Smooth muscle cell (in vitro differentiated cells): Measurements from ENCODE around the gene CAMK2G. TPM values are rescaled to one million over a fixed set of nuclear protein-coding genes. Genes with fewer than 3 reads are reported as not detected.
A peak's percentile ranks its signal among the peaks of the same experiment; 100 is the strongest.

Experiments used
- DNase-seq: peaks from one replicate; lab custom pipeline; 2025; ENCODE audit not compliant: unreplicated experiment; lab: John Stamatoyannopoulos, UW
- H2AFZ ChIP-seq: fragments of 200-600 bp; sonication (generic); 2 replicates; pipeline ENCODE4 v1.6.0; 2016; ENCODE audit warnings: antibody characterized with exemption, low read depth, mild to moderate bottlenecking
- H3F3A ChIP-seq: fragments of 200-600 bp; sonication (generic); 2 replicates; pipeline ENCODE4 v1.6.0; 2017; ENCODE audit warnings: antibody characterized with exemption, low read depth
- H3K27ac ChIP-seq: fragments of 200-600 bp; sonication (generic); 2 replicates; pipeline ENCODE4 v1.5.1; 2016; ENCODE audit warnings: low read depth, mild to moderate bottlenecking
- H3K27me3 ChIP-seq: fragments of 200-600 bp; sonication (generic); 2 replicates; pipeline ENCODE4 v1.6.1; 2016; ENCODE audit warnings: low read depth, mild to moderate bottlenecking
- H3K36me3 ChIP-seq: fragments of 200-600 bp; sonication (generic); 2 replicates; pipeline ENCODE4 v1.5.1; 2016; ENCODE audit warnings: low read depth
- H3K4me1 ChIP-seq: fragments of 200-600 bp; sonication (generic); 2 replicates; pipeline ENCODE4 v1.5.1; 2016; ENCODE audit warnings: low read depth
- H3K4me2 ChIP-seq: fragments of 200-600 bp; sonication (generic); 2 replicates; pipeline ENCODE4 v1.6.0; 2016; ENCODE audit warnings: mild to moderate bottlenecking
- H3K4me3 ChIP-seq: fragments of 200-600 bp; sonication (generic); 2 replicates; pipeline ENCODE4 v1.5.1; 2016; ENCODE audit warnings: mild to moderate bottlenecking
- H3K79me2 ChIP-seq: fragments of 200-600 bp; sonication (generic); 2 replicates; pipeline ENCODE4 v1.6.0; 2016; ENCODE audit warnings: low read depth, mild to moderate bottlenecking
- H3K9ac ChIP-seq: fragments of 200-600 bp; sonication (generic); 2 replicates; pipeline ENCODE4 v1.6.0; 2016; ENCODE audit warnings: low read depth
- H3K9me3 ChIP-seq: fragments of 200-600 bp; sonication (generic); replicated peaks from 2 replicates; pipeline ENCODE4 v1.5.1; 2016; ENCODE audit warnings: low read depth
- H4K20me1 ChIP-seq: fragments of 200-600 bp; sonication (generic); 2 replicates; pipeline ENCODE4 v1.6.0; 2016; ENCODE audit warnings: low read depth
- WGBS: methylation state at CpG from one replicate; pipeline ENCODE4 v1.1.7; 2016; ENCODE audit warnings: low lambda C conversion rate; 5-methylcytosine and 5-hydroxymethylcytosine counted together
- polyA plus RNA-seq: library from polyadenylated mRNA; unstranded; fragments of >200 nt; fragmentation: Nextera tagmentation; extraction: Ambion mirVana; gene quantifications from 2 replicates; pipeline ENCODE4 v1.2.1, GENCODE V29; 2016
- total RNA-seq: library from RNA; depleted of rRNA; stranded (reverse); fragments of >200 nt; gene quantifications from 2 replicates; pipeline ENCODE4 v1.2.3, GENCODE V29; 2014
- TF ChIP-seq, protein P1 (sequence below): fragments of 200-600 bp; sonication (generic); IDR thresholded peaks from 2 replicates; pipeline ENCODE4 v1.5.1; 2017; ENCODE audit warnings: borderline replicate concordance, mild to moderate bottlenecking, antibody characterized with exemption; ENCODE audit not compliant: insufficient read depth, poor library complexity, severe bottlenecking

CAMK2G gene
- total and polyA plus RNA-seq, 2 experiments from 2014 or later, result 2.2 to 10.8 TPM

GRCh38 chr10:73888514-73888913, 14.2 kb upstream of the CAMK2G start:
- H3K4me2 ChIP-seq, result peak overlapping the region; percentile 89

DNA sequence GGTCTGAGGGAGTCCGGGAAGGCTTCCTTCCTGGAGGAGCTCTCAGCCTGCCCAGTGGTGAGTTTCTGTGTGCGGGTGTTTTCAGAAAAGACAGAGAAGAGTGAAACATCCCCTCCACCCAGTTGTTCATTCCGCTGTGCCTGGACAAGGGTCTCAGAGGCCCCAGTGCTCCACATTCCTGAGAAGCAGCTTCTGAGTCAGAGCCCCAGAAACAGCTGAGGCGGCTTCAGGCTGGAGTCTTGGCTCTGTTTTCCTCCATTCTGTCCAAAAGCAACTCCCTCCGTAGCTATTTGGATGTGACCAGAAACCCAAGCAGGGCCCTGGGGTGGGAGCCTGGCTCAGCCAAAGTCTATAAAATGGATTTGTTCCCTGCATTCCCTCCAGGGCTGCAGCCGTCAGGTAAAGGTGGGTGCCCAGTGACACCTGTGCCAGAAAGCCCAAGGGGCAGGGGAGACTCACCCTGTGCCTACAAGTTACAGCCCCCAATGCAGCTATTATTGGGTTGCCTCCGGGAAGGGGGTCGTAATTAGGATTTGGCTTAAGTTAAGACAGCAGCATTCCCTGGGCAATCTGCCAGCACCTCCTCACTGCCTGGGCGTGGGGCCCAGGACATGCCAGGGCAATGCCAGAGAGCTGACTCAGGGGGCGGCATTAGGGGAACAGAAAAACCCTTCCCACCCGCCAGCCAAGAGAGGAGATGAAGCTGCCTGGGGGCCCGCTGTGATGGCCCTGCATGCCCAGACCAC, 13.1 kb upstream of the CAMK2G start:
- Histone ChIP-seq H3K79me2 (no peaks in the 10 kb centered on the region), H3K4me1 (peaks cover 16% of the 10 kb centered on the region), H3K27ac (peak overlapping the region; percentile 99), H3K9me3 (no peaks in the 10 kb centered on the region), H3F3A (peaks cover 24% of the 10 kb centered on the region), H3K4me3 (no peak overlapping the region), H2AFZ (peak overlapping the region; percentile 60), H4K20me1 (no peaks in the 10 kb centered on the region), H3K36me3 (no peaks in the 10 kb centered on the region), H3K4me2 (peak overlapping the region; percentile 89), H3K9ac (peak overlapping the region; percentile 88), H3K27me3 (no peaks in the 10 kb centered on the region)
- DNase-seq, result peak; percentile 50
- TF ChIP-seq, protein P1, sequence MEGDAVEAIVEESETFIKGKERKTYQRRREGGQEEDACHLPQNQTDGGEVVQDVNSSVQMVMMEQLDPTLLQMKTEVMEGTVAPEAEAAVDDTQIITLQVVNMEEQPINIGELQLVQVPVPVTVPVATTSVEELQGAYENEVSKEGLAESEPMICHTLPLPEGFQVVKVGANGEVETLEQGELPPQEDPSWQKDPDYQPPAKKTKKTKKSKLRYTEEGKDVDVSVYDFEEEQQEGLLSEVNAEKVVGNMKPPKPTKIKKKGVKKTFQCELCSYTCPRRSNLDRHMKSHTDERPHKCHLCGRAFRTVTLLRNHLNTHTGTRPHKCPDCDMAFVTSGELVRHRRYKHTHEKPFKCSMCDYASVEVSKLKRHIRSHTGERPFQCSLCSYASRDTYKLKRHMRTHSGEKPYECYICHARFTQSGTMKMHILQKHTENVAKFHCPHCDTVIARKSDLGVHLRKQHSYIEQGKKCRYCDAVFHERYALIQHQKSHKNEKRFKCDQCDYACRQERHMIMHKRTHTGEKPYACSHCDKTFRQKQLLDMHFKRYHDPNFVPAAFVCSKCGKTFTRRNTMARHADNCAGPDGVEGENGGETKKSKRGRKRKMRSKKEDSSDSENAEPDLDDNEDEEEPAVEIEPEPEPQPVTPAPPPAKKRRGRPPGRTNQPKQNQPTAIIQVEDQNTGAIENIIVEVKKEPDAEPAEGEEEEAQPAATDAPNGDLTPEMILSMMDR, result no peak
- 21% methylated on average over 12 of the region's 12 CpGs for WGBS

More at GRCh38 chr10:73888514-73888913, 14.2 kb upstream of the CAMK2G start:
- Histone ChIP-seq H3F3A (peaks cover 24% of the 10 kb centered on the region), H3K79me2 (no peaks in the 10 kb centered on the region), H3K36me3 (no peaks in the 10 kb centered on the region), H2AFZ (no peak overlapping the region), H3K27me3 (no peaks in the 10 kb centered on the region), H4K20me1 (no peaks in the 10 kb centered on the region), H3K27ac (peak overlapping the region; percentile 99), H3K4me3 (no peak overlapping the region), H3K9ac (peak overlapping the region; percentile 67), H3K9me3 (no peaks in the 10 kb centered on the region), H3K4me1 (peaks cover 19% of the 10 kb centered on the region)
- TF ChIP-seq, protein P1, result no peak
- no peak for DNase-seq
- WGBS, result 64% methylated on average over 5 of the region's 5 CpGs

GRCh38 chr10:73886661-73887293, 12.4 kb upstream of the CAMK2G start:
- Histone ChIP-seq H3K27me3 (no peaks in the 10 kb centered on the region), H3K27ac (peak overlapping the region; percentile 99), H3K79me2 (no peaks in the 10 kb centered on the region), H3K4me2 (peak overlapping the region; percentile 89), H3K4me3 (no peak overlapping the region), H3K9ac (peak overlapping the region; percentile 88), H3K9me3 (no peaks in the 10 kb centered on the region), H3K4me1 (peaks cover 16% of the 10 kb centered on the region), H3F3A (peaks cover 24% of the 10 kb centered on the region), H4K20me1 (no peaks in the 10 kb centered on the region), H3K36me3 (no peaks in the 10 kb centered on the region), H2AFZ (peak overlapping the region; percentile 60)
- TF ChIP-seq, protein P1, result no peak
- 16% methylated on average over 4 of the region's 4 CpGs for WGBS
- DNase-seq, result no peak
